ENCODE results near the gene TSPAN8.
"Not testable (repeated sequence)": the region's sequence is repeated elsewhere in the genome, so short reads cannot be mapped to it uniquely, and the experiment has no call there.

Gene TSPAN8

DNA sequence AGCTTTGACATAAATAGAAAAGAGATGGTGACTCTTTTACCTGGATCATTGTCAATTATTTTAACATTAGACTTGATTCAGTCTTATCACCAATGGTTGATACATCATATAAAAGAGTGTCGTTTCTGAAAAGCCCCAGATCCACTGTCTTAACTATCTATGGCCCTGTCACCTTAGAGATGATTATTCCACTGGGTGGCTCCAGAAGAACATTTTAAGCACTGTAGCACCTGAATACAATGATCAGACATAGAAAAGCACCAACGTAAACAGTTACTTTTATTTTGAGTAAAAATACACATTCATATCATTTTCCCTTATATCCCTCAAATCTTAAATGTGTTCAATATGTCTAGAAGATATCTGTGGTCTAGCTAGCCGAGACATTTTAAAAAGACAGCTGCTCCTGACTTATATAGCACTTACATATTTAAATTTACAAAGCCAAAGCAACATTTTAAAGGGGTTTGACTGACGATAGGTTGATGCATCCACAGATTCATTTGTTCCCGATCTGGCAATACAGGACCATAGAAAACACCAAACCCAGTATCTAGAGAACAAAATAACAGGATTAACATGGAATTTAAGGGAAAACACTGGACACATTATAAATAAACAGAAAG lies 32.9 kb downstream of the TSPAN8 start:
- Histone ChIP-seq H3K27ac (ENCODE audit: low read length) (no peak overlapping the region), H3K4me1 (ENCODE audit: control insufficient read depth, low read depth, low read length) (peaks cover 4% of the 10 kb centered on the region)

DNA sequence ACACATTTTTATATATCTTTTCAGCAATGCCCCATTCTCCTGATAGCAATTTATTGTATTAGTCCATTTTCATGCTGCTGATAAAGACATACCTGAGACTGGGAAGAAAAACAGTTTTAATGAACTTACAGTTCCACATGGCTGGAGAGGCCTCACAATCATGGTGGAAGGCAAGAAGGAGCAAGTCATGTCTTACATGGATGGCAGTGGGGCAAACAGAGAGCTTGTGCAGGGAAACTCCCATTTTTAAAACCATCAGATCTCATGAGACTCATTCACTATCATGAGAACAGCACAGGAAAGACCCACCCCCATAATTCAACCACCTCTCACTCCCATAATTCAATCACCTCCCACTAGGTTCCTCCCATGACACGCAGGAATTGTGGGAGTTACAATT lies 44.7 kb downstream of the TSPAN8 start:
- H3K27me3 ChIP-seq (ENCODE audit: control insufficient read depth, insufficient read depth, low read length); H3K27ac ChIP-seq (ENCODE audit: low read length); H3K36me3 ChIP-seq (ENCODE audit: control insufficient read depth, low read depth, low read length); H3K9me3 ChIP-seq (ENCODE audit: control insufficient read depth, low read depth, low read length); H3K4me1 ChIP-seq (ENCODE audit: control insufficient read depth, low read depth, low read length); H3K4me3 ChIP-seq (ENCODE audit: low read length); H3K9ac ChIP-seq (ENCODE audit: low read length): not testable (repeated sequence)

More for the DNA sequence above, 32.9 kb downstream of the TSPAN8 start:
- H3K4me3 ChIP-seq (ENCODE audit: low read length): no peak overlapping the region
- H3K36me3 ChIP-seq (ENCODE audit: control insufficient read depth, low read depth, low read length): no peaks in the 10 kb centered on the region
- no peaks in the 10 kb centered on the region for H3K27me3 ChIP-seq (ENCODE audit: control insufficient read depth, insufficient read depth, low read length)
- H3K9ac ChIP-seq (ENCODE audit: low read length): no peak overlapping the region
- H3K9me3 ChIP-seq (ENCODE audit: control insufficient read depth, low read depth, low read length): no peaks in the 10 kb centered on the region

DNA sequence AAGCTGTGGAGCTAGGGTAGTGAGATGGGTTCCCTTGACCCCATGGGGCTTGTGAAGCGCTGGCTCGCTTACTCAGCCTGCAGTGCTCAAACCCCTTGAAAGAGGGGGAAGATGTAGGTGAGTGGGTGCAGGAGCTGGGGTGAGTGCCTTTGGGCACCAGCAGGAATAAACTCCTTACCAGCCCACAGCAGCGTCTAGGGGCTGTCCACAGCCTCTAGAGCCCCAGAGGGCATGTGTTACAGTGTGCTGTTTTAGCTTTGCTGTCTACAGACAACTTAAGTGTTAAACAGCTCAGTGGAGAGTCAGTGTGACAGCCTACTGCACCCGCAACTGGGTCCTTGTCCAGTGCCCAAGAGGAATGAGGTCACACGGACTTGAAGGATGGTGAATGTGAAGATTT lies 48.0 kb downstream of the TSPAN8 start:
- H3K4me1 ChIP-seq (ENCODE audit: control insufficient read depth, low read depth, low read length): no peaks in the 10 kb centered on the region
- no peak overlapping the region for H3K4me3 ChIP-seq (ENCODE audit: low read length)
- no peaks in the 10 kb centered on the region for H3K9me3 ChIP-seq (ENCODE audit: control insufficient read depth, low read depth, low read length)
- H3K27me3 ChIP-seq (ENCODE audit: control insufficient read depth, insufficient read depth, low read length): no peaks in the 10 kb centered on the region
- H3K36me3 ChIP-seq (ENCODE audit: control insufficient read depth, low read depth, low read length): no peaks in the 10 kb centered on the region
- H3K9ac ChIP-seq (ENCODE audit: low read length): no peak overlapping the region
- H3K27ac ChIP-seq (ENCODE audit: low read length): no peak overlapping the region

DNA sequence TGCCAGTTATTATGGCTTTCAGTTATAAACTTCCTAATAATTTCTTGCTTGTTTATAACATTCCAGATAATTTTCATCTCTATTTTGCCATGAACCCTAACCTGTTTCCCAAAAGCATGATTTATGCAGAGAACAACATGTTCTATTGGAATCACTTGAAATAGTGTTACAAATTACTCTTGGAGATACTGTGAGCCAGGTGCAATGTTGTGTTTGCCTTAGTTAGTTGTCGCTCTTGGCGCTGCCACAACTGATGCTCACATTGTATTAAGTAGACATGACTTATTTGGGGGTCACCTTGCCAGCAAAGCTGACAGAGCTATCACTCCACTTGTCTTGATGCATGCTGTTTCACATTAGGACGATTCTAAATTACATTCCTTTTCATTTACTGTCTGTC lies 49.4 kb downstream of the TSPAN8 start:
- Histone ChIP-seq H3K4me3 (ENCODE audit: low read length) (no peak overlapping the region), H3K27ac (ENCODE audit: low read length) (no peak overlapping the region), H3K4me1 (ENCODE audit: control insufficient read depth, low read depth, low read length) (no peaks in the 10 kb centered on the region), H3K9ac (ENCODE audit: low read length) (no peak overlapping the region), H3K36me3 (ENCODE audit: control insufficient read depth, low read depth, low read length) (no peaks in the 10 kb centered on the region), H3K27me3 (ENCODE audit: control insufficient read depth, insufficient read depth, low read length) (no peaks in the 10 kb centered on the region), H3K9me3 (ENCODE audit: control insufficient read depth, low read depth, low read length) (no peaks in the 10 kb centered on the region)

DNA sequence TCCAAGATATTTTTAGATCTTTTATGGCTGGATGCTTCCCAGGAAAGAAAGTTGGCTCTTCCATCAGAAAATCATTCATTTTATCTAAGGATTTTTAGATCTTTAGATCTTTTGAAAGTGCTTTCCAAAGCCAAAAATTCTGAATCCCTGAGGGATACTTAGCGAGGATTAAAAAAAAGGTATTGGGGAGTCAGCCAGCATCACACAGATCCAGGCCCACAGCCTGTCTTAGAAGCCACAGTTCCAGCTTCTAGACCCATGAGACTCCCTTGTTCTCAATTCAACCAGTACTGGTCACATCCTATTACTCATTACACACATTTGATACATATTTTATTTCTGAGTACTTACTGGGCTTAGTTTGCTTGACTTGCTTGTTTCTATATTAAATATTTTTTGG lies 49.9 kb downstream of the TSPAN8 start:
- H3K27ac ChIP-seq (ENCODE audit: low read length): no peak overlapping the region
- H3K9ac ChIP-seq (ENCODE audit: low read length): no peak overlapping the region
- no peaks in the 10 kb centered on the region for H3K4me1 ChIP-seq (ENCODE audit: control insufficient read depth, low read depth, low read length)
- H3K9me3 ChIP-seq (ENCODE audit: control insufficient read depth, low read depth, low read length): no peaks in the 10 kb centered on the region
- H3K36me3 ChIP-seq (ENCODE audit: control insufficient read depth, low read depth, low read length): no peaks in the 10 kb centered on the region
- no peaks in the 10 kb centered on the region for H3K27me3 ChIP-seq (ENCODE audit: control insufficient read depth, insufficient read depth, low read length)
- H3K4me3 ChIP-seq (ENCODE audit: low read length): no peak overlapping the region

DNA sequence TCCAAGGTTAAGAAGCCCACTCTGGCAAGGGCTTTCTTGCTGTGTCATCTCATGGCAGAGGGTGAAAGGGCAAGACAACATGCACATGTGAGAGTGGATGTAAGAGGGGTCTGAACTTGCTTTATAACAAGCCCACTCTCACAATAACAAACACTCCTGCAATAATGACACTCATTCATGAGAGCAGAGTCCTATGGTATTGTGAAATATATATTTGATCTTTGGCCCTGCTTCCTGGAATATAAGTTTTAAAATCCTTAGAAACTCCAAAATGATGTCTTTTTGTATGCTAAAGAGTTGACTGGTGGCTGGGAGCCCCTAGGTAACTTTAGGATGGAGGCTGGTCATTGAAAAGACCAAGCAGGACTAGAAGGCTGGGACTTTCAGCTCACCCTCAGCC lies 51.8 kb downstream of the TSPAN8 start:
- H3K27me3 ChIP-seq (ENCODE audit: control insufficient read depth, insufficient read depth, low read length): no peaks in the 10 kb centered on the region
- no peaks in the 10 kb centered on the region for H3K36me3 ChIP-seq (ENCODE audit: control insufficient read depth, low read depth, low read length)
- H3K4me3 ChIP-seq (ENCODE audit: low read length): no peak overlapping the region
- no peak overlapping the region for H3K9ac ChIP-seq (ENCODE audit: low read length)
- no peak overlapping the region for H3K27ac ChIP-seq (ENCODE audit: low read length)
- H3K4me1 ChIP-seq (ENCODE audit: control insufficient read depth, low read depth, low read length): no peaks in the 10 kb centered on the region
- H3K9me3 ChIP-seq (ENCODE audit: control insufficient read depth, low read depth, low read length): no peaks in the 10 kb centered on the region

DNA sequence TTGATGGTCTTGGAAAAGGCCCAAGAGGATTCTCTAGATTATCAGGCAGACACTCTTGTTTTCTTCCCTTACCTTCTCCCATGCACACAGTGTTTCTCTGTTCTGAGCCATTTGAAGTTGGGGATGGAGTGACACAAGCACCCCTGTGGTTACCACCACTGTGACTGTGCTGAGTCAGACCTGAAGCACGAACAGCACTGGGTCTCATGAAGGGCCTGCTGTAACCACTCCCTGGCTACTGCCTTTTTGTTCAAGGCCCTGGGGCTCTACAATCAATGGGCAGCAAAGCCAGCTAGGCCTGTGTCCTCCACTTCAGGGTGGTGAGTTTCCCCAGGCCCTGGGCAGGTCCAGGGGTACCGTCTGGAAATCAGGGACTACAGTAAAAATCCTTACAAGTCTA lies 65.5 kb downstream of the TSPAN8 start:
- no peaks in the 10 kb centered on the region for H3K27me3 ChIP-seq (ENCODE audit: control insufficient read depth, insufficient read depth, low read length)

DNA sequence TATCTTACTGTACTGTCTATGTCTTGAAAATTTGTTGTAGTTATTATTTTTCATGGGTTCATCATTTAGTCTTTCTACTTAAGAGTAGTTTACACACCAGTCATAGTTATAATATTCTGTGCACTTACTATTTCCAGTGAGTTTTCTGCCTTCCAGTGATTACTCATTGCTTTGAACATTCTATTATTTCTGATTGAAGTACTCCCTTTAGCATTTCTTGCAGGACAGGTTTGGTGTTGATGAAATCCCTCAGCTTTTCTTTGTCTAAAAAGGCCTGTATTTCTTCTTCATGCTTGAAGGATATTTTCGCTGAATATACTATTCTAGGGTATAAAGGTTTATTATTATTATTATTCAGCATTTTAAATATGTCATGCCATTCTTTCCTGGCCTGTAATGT lies 66.8 kb downstream of the TSPAN8 start:
- Histone ChIP-seq H3K9ac (ENCODE audit: low read length) (no peak overlapping the region), H3K27me3 (ENCODE audit: control insufficient read depth, insufficient read depth, low read length) (no peaks in the 10 kb centered on the region), H3K36me3 (ENCODE audit: control insufficient read depth, low read depth, low read length) (no peaks in the 10 kb centered on the region), H3K27ac (ENCODE audit: low read length) (no peak overlapping the region), H3K9me3 (ENCODE audit: control insufficient read depth, low read depth, low read length) (no peaks in the 10 kb centered on the region), H3K4me3 (ENCODE audit: low read length) (no peak overlapping the region), H3K4me1 (ENCODE audit: control insufficient read depth, low read depth, low read length) (no peaks in the 10 kb centered on the region)

More for the DNA sequence above, 65.5 kb downstream of the TSPAN8 start:
- Histone ChIP-seq H3K4me1 (ENCODE audit: control insufficient read depth, low read depth, low read length) (no peaks in the 10 kb centered on the region), H3K36me3 (ENCODE audit: control insufficient read depth, low read depth, low read length) (no peaks in the 10 kb centered on the region), H3K9me3 (ENCODE audit: control insufficient read depth, low read depth, low read length) (no peaks in the 10 kb centered on the region), H3K4me3 (ENCODE audit: low read length) (no peak overlapping the region), H3K9ac (ENCODE audit: low read length) (no peak overlapping the region), H3K27ac (ENCODE audit: low read length) (no peak overlapping the region)

DNA sequence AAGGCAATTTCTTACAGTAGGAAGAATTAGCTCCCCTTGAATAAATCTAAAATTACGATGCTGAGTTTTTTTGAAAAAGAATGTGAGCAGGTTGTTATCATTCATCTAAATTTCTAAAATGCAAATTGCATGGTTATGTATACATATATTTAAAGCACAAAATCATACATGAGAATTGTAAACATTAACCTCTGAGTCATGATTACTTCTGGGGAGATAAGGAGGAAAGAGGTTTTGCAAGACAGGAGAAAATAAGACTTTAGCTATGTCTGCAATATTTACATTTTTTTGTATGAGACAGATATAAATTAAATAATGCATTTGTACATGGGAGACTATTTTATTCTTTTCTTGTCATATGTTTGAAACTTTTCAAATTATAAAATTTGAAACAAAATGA lies 72.2 kb downstream of the TSPAN8 start:
- Histone ChIP-seq H3K27me3 (ENCODE audit: control insufficient read depth, insufficient read depth, low read length) (no peaks in the 10 kb centered on the region), H3K9ac (ENCODE audit: low read length) (no peak overlapping the region), H3K4me3 (ENCODE audit: low read length) (no peak overlapping the region), H3K4me1 (ENCODE audit: control insufficient read depth, low read depth, low read length) (no peaks in the 10 kb centered on the region), H3K9me3 (ENCODE audit: control insufficient read depth, low read depth, low read length) (no peaks in the 10 kb centered on the region), H3K36me3 (ENCODE audit: control insufficient read depth, low read depth, low read length) (no peaks in the 10 kb centered on the region), H3K27ac (ENCODE audit: low read length) (no peak overlapping the region)

DNA sequence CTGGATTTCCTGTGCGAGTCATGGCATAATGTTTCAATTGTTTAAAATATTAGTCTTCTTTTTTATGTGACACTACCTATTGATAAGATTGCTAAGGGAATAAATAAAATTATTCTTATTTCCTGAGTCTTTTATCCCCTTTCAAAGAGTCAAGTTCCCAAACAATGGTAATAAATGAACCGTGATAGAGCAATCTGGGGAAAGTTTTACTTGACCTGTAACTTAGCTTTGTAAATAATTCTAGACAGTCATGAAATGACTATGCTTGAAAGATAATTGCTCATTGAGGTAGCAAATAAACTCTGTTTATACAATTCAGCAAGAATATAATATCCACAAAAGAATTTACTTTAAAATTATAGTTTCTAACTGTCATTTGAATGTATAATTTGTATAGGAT lies 82.1 kb downstream of the TSPAN8 start:
- no peak overlapping the region for H3K9ac ChIP-seq (ENCODE audit: low read length)
- no peaks in the 10 kb centered on the region for H3K36me3 ChIP-seq (ENCODE audit: control insufficient read depth, low read depth, low read length)
- H3K4me3 ChIP-seq (ENCODE audit: low read length): no peak overlapping the region
- H3K9me3 ChIP-seq (ENCODE audit: control insufficient read depth, low read depth, low read length): no peaks in the 10 kb centered on the region
- no peak overlapping the region for H3K27ac ChIP-seq (ENCODE audit: low read length)
- peaks cover 3% of the 10 kb centered on the region for H3K4me1 ChIP-seq (ENCODE audit: control insufficient read depth, low read depth, low read length)
- H3K27me3 ChIP-seq (ENCODE audit: control insufficient read depth, insufficient read depth, low read length): no peaks in the 10 kb centered on the region
